HEK293 (cell line): ENCODE results near the gene ID1.

Experiments
- GLIS2 ChIP-seq: fragments of 450-650 bp; formaldehyde crosslinking; IDR thresholded peaks from 2 replicates; pipeline ENCODE4 v1.5.1; 2016; ENCODE audit warnings: missing biosample characterization, missing genetic modification characterization
- OSR2 ChIP-seq: fragments of 450-650 bp; formaldehyde crosslinking; IDR thresholded peaks from 2 replicates; pipeline ENCODE4 v1.5.1; 2016; ENCODE audit warnings: missing biosample characterization, missing genetic modification characterization
- PRDM2 ChIP-seq: fragments of 450-650 bp; formaldehyde crosslinking; IDR thresholded peaks from 2 replicates; pipeline ENCODE4 v1.5.1; 2016; ENCODE audit warnings: missing biosample characterization, missing genetic modification characterization, borderline replicate concordance
- SETDB1 ChIP-seq: IDR thresholded peaks from one replicate; pipeline ENCODE4 v1.6.1; 2017; ENCODE audit warnings: mild to moderate bottlenecking, low read length, moderate library complexity, mixed read lengths; ENCODE audit not compliant: insufficient read length
- WT1 ChIP-seq: fragments of 450-650 bp; formaldehyde crosslinking; IDR thresholded peaks from 2 replicates; pipeline ENCODE4 v1.5.1; 2016; ENCODE audit warnings: missing biosample characterization, missing genetic modification characterization
- ZBTB20 ChIP-seq: fragments of 450-650 bp; formaldehyde crosslinking; IDR thresholded peaks from 2 replicates; pipeline ENCODE4 v1.5.1; 2016; ENCODE audit warnings: missing biosample characterization, missing genetic modification characterization
- ZBTB21 ChIP-seq: fragments of 450-650 bp; formaldehyde crosslinking; IDR thresholded peaks from 2 replicates; pipeline ENCODE4 v1.5.1; 2017; ENCODE audit warnings: missing biosample characterization, missing genetic modification characterization
- ZBTB26 ChIP-seq: fragments of 450-650 bp; formaldehyde crosslinking; optimal IDR thresholded peaks from 2 replicates; pipeline ENCODE3; 2016; ENCODE audit warnings: missing biosample characterization, mild to moderate bottlenecking, missing genetic modification characterization
- ZBTB44 ChIP-seq: fragments of 450-650 bp; IDR thresholded peaks from 2 replicates; pipeline ENCODE4 v1.5.1; 2018; ENCODE audit warnings: missing biosample characterization, mild to moderate bottlenecking, missing genetic modification characterization
- ZBTB6 ChIP-seq: fragments of 450-650 bp; formaldehyde crosslinking; IDR thresholded peaks from 2 replicates; pipeline ENCODE4 v1.5.1; 2017; ENCODE audit warnings: missing biosample characterization, missing genetic modification characterization
- ZEB2 ChIP-seq: fragments of 450-650 bp; formaldehyde crosslinking; IDR thresholded peaks from 2 replicates; pipeline ENCODE4 v1.5.1; 2016; ENCODE audit warnings: missing biosample characterization, missing genetic modification characterization
- ZNF133 ChIP-seq: fragments of 450-650 bp; formaldehyde crosslinking; IDR thresholded peaks from 2 replicates; pipeline ENCODE4 v1.5.1; 2016; ENCODE audit warnings: missing biosample characterization, missing genetic modification characterization
- ZNF2 ChIP-seq: fragments of 450-650 bp; formaldehyde crosslinking; IDR thresholded peaks from 2 replicates; pipeline ENCODE4 v1.5.1; 2016; ENCODE audit warnings: missing biosample characterization, missing genetic modification characterization
- ZNF214 ChIP-seq: fragments of 450-650 bp; formaldehyde crosslinking; IDR thresholded peaks from 2 replicates; pipeline ENCODE4 v1.5.1; 2017; ENCODE audit warnings: missing biosample characterization, mild to moderate bottlenecking, missing genetic modification characterization, borderline replicate concordance
- ZNF23 ChIP-seq: fragments of 450-650 bp; formaldehyde crosslinking; IDR thresholded peaks from 2 replicates; pipeline ENCODE4 v1.5.1; 2016; ENCODE audit warnings: missing biosample characterization, missing genetic modification characterization, borderline replicate concordance
- ZNF24 ChIP-seq: fragments of 450-650 bp; formaldehyde crosslinking; IDR thresholded peaks from 2 replicates; pipeline ENCODE4 v1.5.1; 2016; ENCODE audit warnings: missing biosample characterization, missing genetic modification characterization
- ZNF266 ChIP-seq: fragments of 450-650 bp; formaldehyde crosslinking; IDR thresholded peaks from 2 replicates; pipeline ENCODE4 v1.5.1; 2016; ENCODE audit warnings: missing biosample characterization, missing genetic modification characterization, low read depth
- ZNF280C ChIP-seq: fragments of 450-650 bp; formaldehyde crosslinking; IDR thresholded peaks from 2 replicates; pipeline ENCODE4 v1.5.1; 2016; ENCODE audit warnings: missing biosample characterization, missing genetic modification characterization
- ZNF341 ChIP-seq: fragments of 450-650 bp; formaldehyde crosslinking; IDR thresholded peaks from 2 replicates; pipeline ENCODE4; 2016; ENCODE audit warnings: low read depth, missing biosample characterization, missing genetic modification characterization
- ZNF354C ChIP-seq: fragments of 450-650 bp; formaldehyde crosslinking; IDR thresholded peaks from 2 replicates; pipeline ENCODE4 v1.5.1; 2016; ENCODE audit warnings: missing biosample characterization, missing genetic modification characterization, low read depth, borderline replicate concordance
- ZNF514 ChIP-seq: fragments of 450-650 bp; formaldehyde crosslinking; IDR thresholded peaks from 2 replicates; pipeline ENCODE4 v1.5.1; 2016; ENCODE audit warnings: missing biosample characterization, missing genetic modification characterization
- ZNF600 ChIP-seq: fragments of 450-650 bp; formaldehyde crosslinking; IDR thresholded peaks from 2 replicates; pipeline ENCODE4 v1.5.1; 2016; ENCODE audit warnings: missing biosample characterization, missing genetic modification characterization
- ZNF654 ChIP-seq: fragments of 450-650 bp; formaldehyde crosslinking; IDR thresholded peaks from 2 replicates; pipeline ENCODE4 v1.5.1; 2016; ENCODE audit warnings: low read depth, missing biosample characterization, missing genetic modification characterization
- ZNF701 ChIP-seq: fragments of 450-650 bp; formaldehyde crosslinking; IDR thresholded peaks from 2 replicates; pipeline ENCODE4 v1.5.1; 2016; ENCODE audit warnings: missing biosample characterization, missing genetic modification characterization
- ZSCAN30 ChIP-seq: fragments of 450-650 bp; IDR thresholded peaks from 2 replicates; pipeline ENCODE4 v1.5.1; 2018; ENCODE audit warnings: missing biosample characterization, mild to moderate bottlenecking, missing genetic modification characterization, moderate library complexity
- ZSCAN4 ChIP-seq: fragments of 450-650 bp; formaldehyde crosslinking; IDR thresholded peaks from 2 replicates; pipeline ENCODE4 v1.5.1; 2017; ENCODE audit warnings: missing biosample characterization, missing genetic modification characterization
- ZXDB ChIP-seq: fragments of 450-650 bp; formaldehyde crosslinking; IDR thresholded peaks from 2 replicates; pipeline ENCODE4 v1.5.1; 2016; ENCODE audit warnings: missing biosample characterization, missing genetic modification characterization

The ID1 gene

GRCh38 chr20:31608251-31608945, 3.3 kb downstream of the ID1 start (continued):
- TF ChIP-seq ZBTB6 (no peak), ZNF23 (tag by site-specific recombination) (no peak), WT1 (tag by site-specific recombination) (peak; percentile 16; the same call in 1 of the 2 replicates), ZBTB20 (tag by site-specific recombination) (peak; percentile 53; the same call in 1 of the 2 replicates), OSR2 (tag by site-specific recombination) (no peak), ZNF514 (tag by site-specific recombination) (no peak), ZNF341 (tag by site-specific recombination) (peak; percentile 96), ZBTB21 (tag by site-specific recombination) (no peak), PRDM2 (tag by site-specific recombination) (no peak), ZNF2 (tag by site-specific recombination) (no peak), ZNF133 (tag by site-specific recombination) (no peak), ZSCAN4 (tag by site-specific recombination) (no peak), ZNF354C (no peak), ZBTB26 (tag by site-specific recombination) (peak; percentile 53), ZNF701 (tag by site-specific recombination) (no peak), ZNF266 (no peak), ZEB2 (tag by site-specific recombination) (peak; percentile 32; the same call in 1 of the 2 replicates), ZNF24 (tag by site-specific recombination) (no peak), ZNF600 (peak; percentile 26; the same call in 1 of the 2 replicates), ZNF214 (tag by site-specific recombination) (no peak), ZNF280C (tag by site-specific recombination) (no peak), GLIS2 (peak; percentile 87), ZXDB (0 out of 2 replicates have a peak, but pooled peaks have one; percentile 25), ZBTB44 (no peak; the same call in 1 of the 2 replicates), ZNF654 (tag by site-specific recombination) (no peak), SETDB1 (no peak), ZSCAN30 (peak; percentile 20; the same call in 1 of the 2 replicates)
